H1 (cell line): ENCODE results near the gene GGT6. TPM values are rescaled to one million over a fixed set of nuclear protein-coding genes. Genes with fewer than 3 reads are reported as not detected.

Experiments used
- CTCF ChIA-PET: fragments of 300-600 bp; sonication (Branson Sonifier 250); formaldehyde crosslinking; loops from one replicate; lab custom pipeline; 2021; ENCODE audit not compliant: partially characterized antibody; lab: Charles Lee
- POLR2A ChIA-PET: fragments of 300-600 bp; sonication (Branson Sonifier 250); formaldehyde crosslinking; loops from one replicate; lab custom pipeline; 2021; ENCODE audit warnings: inconsistent platforms; ENCODE audit not compliant: partially characterized antibody; lab: Charles Lee
- DNase-seq, 2 experiments: peaks; one replicate each; pipeline versions ENCODE4 v3.0.0 to v3.0.0-alpha.2; 2010 to 2022; ENCODE audit warnings: low spot score in 2 of 2, low read depth in 1 of 2, mixed read lengths in 1 of 2
- FAIRE-seq: peaks from 2 replicates; lab custom pipeline; 2011; peaks lifted over from hg19 to GRCh38; lab: Jason Lieb, UNC
- H2AFZ ChIP-seq: 2 replicates; pipeline ENCODE4 v1.8.1; 2012; ENCODE audit warnings: low read length, inconsistent platforms
- H2AK5ac ChIP-seq: 2 replicates; pipeline ENCODE4 v1.6.1; 2013; ENCODE audit warnings: low read depth, low read length
- H2BK120ac ChIP-seq: replicated peaks from 2 replicates; pipeline ENCODE3; 2013; ENCODE audit warnings: low read depth, low read length, inconsistent platforms
- H2BK12ac ChIP-seq: 2 replicates; pipeline ENCODE4 v1.6.1; 2013; ENCODE audit warnings: low read depth, low read length
- H2BK15ac ChIP-seq: 2 replicates; pipeline ENCODE4 v1.6.1; 2013; ENCODE audit warnings: low read length
- H2BK20ac ChIP-seq: 2 replicates; pipeline ENCODE4 v1.6.1; 2013; ENCODE audit warnings: low read length
- H2BK5ac ChIP-seq: 2 replicates; pipeline ENCODE4 v1.6.1; 2013; ENCODE audit warnings: low read depth, low read length
- H3K14ac ChIP-seq: 2 replicates; pipeline ENCODE4 v1.6.1; 2013; ENCODE audit warnings: inconsistent platforms; ENCODE audit not compliant: insufficient read length
- H3K18ac ChIP-seq: 2 replicates; pipeline ENCODE4 v1.6.1; 2013; ENCODE audit warnings: low read length; ENCODE audit errors: extremely low read depth
- H3K23ac ChIP-seq: 2 replicates; pipeline ENCODE4 v1.6.1; 2013; ENCODE audit warnings: inconsistent platforms; ENCODE audit not compliant: insufficient read length
- H3K23me2 ChIP-seq: 2 replicates; pipeline ENCODE4 v1.6.1; 2013; ENCODE audit warnings: low read depth, low read length
- H3K27ac ChIP-seq: 2 replicates; pipeline ENCODE4 v1.6.1; 2011; ENCODE audit warnings: low read depth, low read length, inconsistent platforms
- H3K27me3 ChIP-seq, 4 experiments: replicated peaks in 1 of 4; 1 replicate in 1 of 4; 2 replicates in 3 of 4; pipeline versions ENCODE4 v1.6.1 to v1.8.1; 2011 to 2013; ENCODE audit warnings: low read length in 3 of 4, mild to moderate bottlenecking in 3 of 4, inconsistent platforms in 2 of 4, mixed read lengths in 2 of 4, moderate library complexity in 1 of 4; ENCODE audit not compliant: control insufficient read depth in 3 of 4, insufficient read depth in 3 of 4; ENCODE audit errors: extremely low read depth in 1 of 4
- H3K36me3 ChIP-seq, 4 experiments: 2 replicates each; pipeline versions ENCODE4 v1.6.1 to v1.8.1; 2011 to 2013; ENCODE audit warnings: mild to moderate bottlenecking in 4 of 4, low read length in 3 of 4, moderate library complexity in 2 of 4, control low read depth in 1 of 4, inconsistent platforms in 1 of 4; ENCODE audit not compliant: insufficient read depth in 4 of 4, control insufficient read depth in 2 of 4
- H3K4ac ChIP-seq: replicated peaks from 2 replicates; pipeline ENCODE3; 2013; ENCODE audit warnings: low read length, low read depth, mixed read lengths, inconsistent platforms; ENCODE audit not compliant: insufficient read length
- H3K4me1 ChIP-seq, 4 experiments: replicated peaks in 1 of 4; 1 replicate in 1 of 4; 2 replicates in 3 of 4; pipeline versions ENCODE4 v1.6.1 to v1.8.1; 2011 to 2013; ENCODE audit warnings: low read length in 3 of 4, inconsistent platforms in 2 of 4, mixed read lengths in 1 of 4; ENCODE audit not compliant: insufficient read depth in 4 of 4, control insufficient read depth in 3 of 4
- H3K4me2 ChIP-seq, 2 experiments: 2 replicates each; pipeline versions ENCODE4 v1.6.1 to v1.8.1; 2011 to 2013; ENCODE audit warnings: low read depth in 2 of 2, low read length in 2 of 2, control low read depth in 1 of 2, inconsistent platforms in 1 of 2, mild to moderate bottlenecking in 1 of 2; ENCODE audit not compliant: insufficient read depth in 1 of 2
- H3K4me3 ChIP-seq, 4 experiments: fragments of 200-600, 300-600 bp in 1 of 4; sonication (generic), shearing (Covaris generic), sonication (Bioruptor Twin) in 1 of 4; 2 replicates each; pipeline versions ENCODE4 v1.5.1 to v1.8.1; 2011 to 2016; ENCODE audit warnings: low read length in 4 of 4, low read depth in 3 of 4, control low read depth in 2 of 4, inconsistent platforms in 2 of 4, mild to moderate bottlenecking in 2 of 4, mixed read lengths in 1 of 4, moderate library complexity in 1 of 4; ENCODE audit not compliant: insufficient read depth in 2 of 4; ENCODE audit errors: extremely low read depth in 1 of 4
- H3K56ac ChIP-seq: replicated peaks from 2 replicates; pipeline ENCODE3; 2013; ENCODE audit warnings: low read depth, mild to moderate bottlenecking, mixed read lengths, low read length, inconsistent platforms; ENCODE audit not compliant: insufficient read length
- H3K79me1 ChIP-seq: 2 replicates; pipeline ENCODE4 v1.6.1; 2013; ENCODE audit warnings: low read depth, low read length, control low read depth
- H3K79me2 ChIP-seq, 2 experiments: 2 replicates each; pipeline versions ENCODE4 v1.6.1 to v1.8.1; 2012 to 2013; ENCODE audit warnings: low read length in 2 of 2, mild to moderate bottlenecking in 2 of 2, inconsistent platforms in 1 of 2; ENCODE audit not compliant: insufficient read depth in 2 of 2, control insufficient read depth in 1 of 2
- H3K9ac ChIP-seq, 4 experiments: replicated peaks in 1 of 4; 1 replicate in 1 of 4; 2 replicates in 3 of 4; pipeline versions ENCODE4 v1.6.1 to v1.8.1; 2011 to 2013; ENCODE audit warnings: low read depth in 3 of 4, low read length in 3 of 4, control low read depth in 2 of 4, mild to moderate bottlenecking in 2 of 4, moderate library complexity in 2 of 4, inconsistent platforms in 1 of 4; ENCODE audit errors: extremely low read depth in 1 of 4
- H3K9me3 ChIP-seq, 2 experiments: 2 replicates each; pipeline versions ENCODE4 v1.6.1 to v1.8.1; 2012 to 2013; ENCODE audit warnings: mild to moderate bottlenecking in 2 of 2, moderate library complexity in 2 of 2, control low read depth in 1 of 2, inconsistent platforms in 1 of 2, low read depth in 1 of 2, low read length in 1 of 2, mixed read lengths in 1 of 2; ENCODE audit not compliant: insufficient read depth in 2 of 2
- H4K20me1 ChIP-seq, 2 experiments: replicated peaks in 1 of 2; 2 replicates each; pipeline versions ENCODE3 to v1.8.1; 2011 to 2013; ENCODE audit warnings: inconsistent platforms in 2 of 2, low read length in 2 of 2, mild to moderate bottlenecking in 1 of 2; ENCODE audit not compliant: insufficient read depth in 2 of 2, control insufficient read depth in 1 of 2
- H4K5ac ChIP-seq: 2 replicates; pipeline ENCODE4 v1.6.1; 2013; ENCODE audit warnings: low read length, low read depth, mixed read lengths, inconsistent platforms; ENCODE audit not compliant: insufficient read length
- H4K8ac ChIP-seq: 2 replicates; pipeline ENCODE4 v1.8.0; 2013; ENCODE audit warnings: mild to moderate bottlenecking, moderate library complexity, low read length, inconsistent platforms; ENCODE audit not compliant: insufficient read depth; ENCODE audit errors: extremely low read depth
- H4K91ac ChIP-seq: replicated peaks from 2 replicates; pipeline ENCODE3; 2013; ENCODE audit warnings: low read length, mixed read lengths, inconsistent platforms; ENCODE audit not compliant: insufficient read length
- CBX5 ChIP-seq: fragments of 300-800, 300-1000 bp; sonication (generic); IDR thresholded peaks from 2 replicates; pipeline ENCODE4 v1.7.1; 2016; ENCODE audit warnings: antibody characterized with exemption, low read length, low read depth
- MAFK ChIP-seq: IDR thresholded peaks from 2 replicates; pipeline ENCODE4 v1.6.1; 2012; ENCODE audit warnings: low read depth, mild to moderate bottlenecking, improper control_type of control experiment, low read length
- RNF2 ChIP-seq: fragments of 200-900, 300-1000 bp; sonication (generic); IDR thresholded peaks from 2 replicates; pipeline ENCODE4 v1.7.1; 2016; ENCODE audit warnings: borderline replicate concordance, low read depth, mild to moderate bottlenecking, antibody characterized with exemption, low read length; ENCODE audit not compliant: poor library complexity, severe bottlenecking; ENCODE audit errors: missing control alignments
- SIRT6 ChIP-seq: IDR thresholded peaks from one replicate; pipeline ENCODE4 v1.7.1; 2012; ENCODE audit warnings: low read length, inconsistent platforms
- WGBS, 2 experiments: shearing (Covaris generic) in 1 of 2; methylation state at CpG; one replicate each; pipeline versions ENCODE4 v1.1.6 to v1.1.7; 2013 to 2015; ENCODE audit warnings: low lambda C conversion rate in 2 of 2, mixed read lengths in 2 of 2, inconsistent platforms in 1 of 2, low coverage in 1 of 2, missing lambda C conversion rate in 1 of 2; ENCODE audit not compliant: insufficient replicate concordance in 2 of 2, insufficient coverage in 1 of 2, insufficient read length in 1 of 2; ENCODE audit errors: extremely low coverage in 1 of 2, missing lambda C conversion rate in 1 of 2; 5-methylcytosine and 5-hydroxymethylcytosine counted together
- polyA plus RNA-seq, 7 experiments: library from polyadenylated mRNA; depleted of rRNA in 3 of 7; stranded (reverse) in 5 of 7; unstranded in 2 of 7; fragments of >200 nt in 5 of 7; fragments of 200-250 nt in 2 of 7; gene quantifications; 1 replicate in 5 of 7; 2 replicates in 1 of 7; 4 replicates in 1 of 7; pipeline versions ENCODE4 v1.2.1 to v1.2.3, GENCODE V29; 2011 to 2013; ENCODE audit warnings: missing spikeins in 2 of 7, mixed read lengths in 2 of 7
- total RNA-seq: library from RNA; stranded (reverse); fragmentation: NEBNext Ultra II Directional; extraction: Animal tissue kit (Norgen Biotek cat#: 25700); gene quantifications from 2 replicates; pipeline ENCODE4 v1.2.1, GENCODE V29; 2021

GGT6 gene
- total and polyA plus RNA-seq, 2 of the 8 experiments (the other 6 are each of a cell fraction or from before 2014, with no cell fraction given): 0.18 TPM; not detected in 1

GRCh38 chr17:4583206-4583605, 22.8 kb upstream of the GGT6 start:
- Histone ChIP-seq H3K23ac (no peak overlapping the region), H4K91ac (no peak overlapping the region), H3K23me2 (peaks cover 10% of the 10 kb centered on the region; the same call in 1 of the 2 replicates), H3K56ac (no peak overlapping the region), H3K18ac (no peak overlapping the region), H3K9ac (no peak overlapping the region), H3K14ac (no peak overlapping the region), H3K27me3 (peaks cover 8 to 45% (median 38%) of the 10 kb centered on the region in 4 experiments), H3K9me3 (no peaks in the 10 kb centered on the region), H3K79me2 (no peaks in the 10 kb centered on the region), H4K8ac (no peak overlapping the region), H3K4ac (no peak overlapping the region), H2BK15ac (no peak overlapping the region), H3K79me1 (no peaks in the 10 kb centered on the region), H3K4me2 (peak overlapping the region in 1 of 2 experiments; percentile 88; a peak in 2 of 4 replicates), H4K5ac (no peak overlapping the region), H3K36me3 (no peaks in the 10 kb centered on the region), H2BK12ac (no peak overlapping the region), H3K4me1 (peaks cover 0 to 18% (median 13%) of the 10 kb centered on the region in 4 experiments; a peak in 6 of 7 replicates), H4K20me1 (peaks cover 0 to 1% of the 10 kb centered on the region in 2 experiments), H2AK5ac (no peak overlapping the region), H2BK20ac (no peak overlapping the region), H2BK5ac (no peak overlapping the region), H2BK120ac (no peak overlapping the region), H2AFZ (no peak overlapping the region), H3K27ac (no peak overlapping the region), H3K4me3 (peak overlapping the region in 1 of 4 experiments; percentile 69; a peak in 1 of 8 replicates)
- WGBS, 2 experiments: 76% methylated on average over 3 of the region's 3 CpGs; no CpG with 5 or more reads in 1 of the 2 experiments
- no peak for TF ChIP-seq RNF2
- TF ChIP-seq CBX5: no peak
- TF ChIP-seq MAFK: no peak
- TF ChIP-seq SIRT6: no peak
- ChIA-PET CTCF (interaction anchor here (0.6 to 8.8 kb wide), 9 partner anchors 9 to 141 kb away, joined by 3 to 114 read pairs (median 4); no protein-coding TSS in a partner anchor), POLR2A (interaction anchor here (1.2 to 2.0 kb wide), 3 partner anchors 10 to 36 kb away, joined by 3 to 7 read pairs (median 4); no protein-coding TSS in a partner anchor)
- FAIRE-seq (no peak), DNase-seq (no peak)
